EL (cell line): Measurements from ENCODE around the gene BTN3A1.

Source experiments
- DNase-seq: peaks from one replicate; pipeline ENCODE4 v3.0.0-alpha.2; 2016

The BTN3A1 gene

DNA sequence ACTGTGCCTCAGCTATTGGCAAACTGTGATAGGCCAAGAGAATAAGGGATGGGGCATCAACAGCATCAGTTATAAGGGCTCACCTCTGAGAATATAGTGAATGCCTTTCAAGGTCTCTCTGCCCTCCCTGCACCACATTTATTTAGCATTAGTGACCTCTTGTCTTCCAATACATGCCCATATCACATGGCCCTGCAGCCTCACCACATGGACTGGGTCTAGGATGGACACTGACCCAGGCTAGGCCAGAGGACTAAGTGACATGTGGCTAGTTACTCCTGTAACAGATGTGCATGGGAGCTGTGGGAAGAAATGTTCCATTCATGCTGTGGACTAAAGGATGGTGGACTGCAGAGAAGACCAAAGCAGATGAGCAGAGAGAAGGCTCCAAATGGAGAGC lies 22.3 kb upstream of the BTN3A1 start:
- DNase-seq = no peak

DNA sequence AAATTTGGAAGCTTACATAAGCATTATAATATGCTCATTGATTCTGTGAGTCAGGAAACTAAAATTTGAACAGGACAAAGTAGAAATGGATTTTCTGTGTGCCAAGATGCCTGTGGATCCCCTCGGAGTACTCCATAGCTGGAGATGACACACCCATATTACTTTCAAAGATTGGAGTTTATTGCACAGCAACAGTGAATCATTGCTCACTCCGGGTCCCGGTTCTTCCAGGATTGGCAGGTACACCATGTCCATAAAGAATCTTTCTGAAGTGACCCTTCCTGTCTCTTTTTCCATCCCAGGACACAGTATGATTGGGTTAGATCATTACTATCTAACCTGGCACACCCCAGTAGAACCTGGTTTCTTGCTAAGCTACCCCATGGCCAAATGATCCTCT lies 21.8 kb upstream of the BTN3A1 start:
- no peak for DNase-seq

GRCh38 chr6:26382121-26382520 lies 20.0 kb upstream of the BTN3A1 start:
- DNase-seq = no peak

DNA sequence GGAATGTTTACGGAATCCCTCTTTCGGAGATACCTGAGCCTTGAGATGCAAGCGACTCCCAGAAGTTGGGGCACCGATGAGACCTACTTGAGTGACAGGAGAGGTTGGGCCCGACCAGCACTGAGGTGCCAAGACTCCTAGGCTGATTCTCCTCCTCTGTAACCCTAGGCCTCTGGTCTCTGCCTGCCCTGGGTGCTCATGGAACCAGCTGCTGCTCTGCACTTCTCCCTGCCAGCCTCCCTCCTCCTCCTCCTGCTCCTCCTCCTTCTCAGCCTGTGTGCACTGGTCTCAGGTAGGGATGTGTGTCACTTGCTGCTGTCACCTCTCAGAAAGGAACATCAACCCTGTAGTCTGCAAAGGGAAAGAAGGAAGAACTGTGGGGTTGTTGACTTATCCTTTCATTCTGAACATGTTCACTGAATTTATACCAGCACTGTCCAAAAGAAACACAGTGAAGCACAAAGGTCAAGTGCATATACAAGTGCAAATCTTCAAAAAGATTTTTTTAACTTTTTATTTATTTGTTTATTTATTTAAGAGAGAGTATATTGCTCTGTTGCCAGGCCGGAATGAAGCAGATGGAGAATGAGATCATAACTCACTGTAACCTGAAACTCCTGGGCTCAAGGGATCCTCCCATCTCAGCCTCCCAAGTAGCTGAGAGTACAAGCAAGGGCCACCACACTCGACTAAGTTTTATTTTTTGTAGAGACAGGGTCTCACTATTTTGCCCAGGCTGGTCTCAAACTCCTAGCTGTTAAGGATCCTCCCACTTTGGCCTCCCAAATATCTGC lies 18.3 kb upstream of the BTN3A1 start:
- peak; percentile 69 for DNase-seq

DNA sequence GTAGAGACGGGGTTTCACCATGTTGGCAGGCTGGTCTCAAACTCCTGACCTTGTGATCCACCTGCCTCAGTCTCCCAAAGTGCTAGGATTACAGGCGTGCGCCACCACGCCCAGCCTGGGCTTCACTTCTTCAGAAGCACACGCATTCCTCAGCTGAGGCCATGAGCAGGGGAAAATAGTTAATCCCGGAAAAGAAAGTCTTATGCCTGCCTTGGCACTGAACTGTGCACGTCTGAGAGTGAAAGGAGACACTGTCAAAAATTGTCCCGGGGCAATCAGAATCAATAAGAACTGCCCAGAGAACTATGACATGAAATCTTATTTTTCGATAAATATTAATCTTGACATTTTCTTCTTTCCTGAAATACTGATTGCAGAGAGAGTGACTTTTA lies 16.3 kb upstream of the BTN3A1 start:
- DNase-seq = no peak

DNA sequence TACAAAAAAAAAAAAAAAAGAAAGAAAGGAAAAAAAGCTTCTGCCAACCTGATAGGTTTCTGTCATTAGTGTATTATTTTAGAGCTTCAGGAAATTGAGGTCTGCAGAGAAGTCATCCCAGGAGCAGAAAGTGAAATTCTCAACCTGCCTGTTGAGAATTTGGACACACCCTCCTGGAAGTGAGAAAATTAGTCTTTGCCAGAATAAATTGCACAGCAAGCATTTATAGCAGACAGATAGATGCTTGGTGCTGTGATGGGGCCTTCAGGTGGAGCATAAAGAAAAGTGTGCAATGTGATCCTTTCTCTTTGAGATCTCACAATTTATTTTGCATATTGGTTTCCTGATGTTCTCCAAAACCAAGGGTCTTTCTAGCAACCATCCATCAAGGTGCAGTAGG lies 14.5 kb upstream of the BTN3A1 start:
- no peak for DNase-seq

DNA sequence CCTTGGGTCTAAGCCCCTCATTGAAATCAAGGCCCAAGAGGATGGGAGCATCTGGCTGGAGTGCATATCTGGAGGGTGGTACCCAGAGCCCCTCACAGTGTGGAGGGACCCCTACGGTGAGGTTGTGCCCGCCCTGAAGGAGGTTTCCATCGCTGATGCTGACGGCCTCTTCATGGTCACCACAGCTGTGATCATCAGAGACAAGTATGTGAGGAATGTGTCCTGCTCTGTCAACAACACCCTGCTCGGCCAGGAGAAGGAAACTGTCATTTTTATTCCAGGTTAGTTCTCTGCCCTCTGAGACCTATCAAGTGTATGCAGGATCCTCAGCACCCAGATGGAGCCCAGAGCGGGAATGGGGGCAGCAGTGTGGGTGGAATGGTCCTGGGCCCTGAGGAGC lies 14.1 kb upstream of the BTN3A1 start:
- DNase-seq = peak; percentile 50

DNA sequence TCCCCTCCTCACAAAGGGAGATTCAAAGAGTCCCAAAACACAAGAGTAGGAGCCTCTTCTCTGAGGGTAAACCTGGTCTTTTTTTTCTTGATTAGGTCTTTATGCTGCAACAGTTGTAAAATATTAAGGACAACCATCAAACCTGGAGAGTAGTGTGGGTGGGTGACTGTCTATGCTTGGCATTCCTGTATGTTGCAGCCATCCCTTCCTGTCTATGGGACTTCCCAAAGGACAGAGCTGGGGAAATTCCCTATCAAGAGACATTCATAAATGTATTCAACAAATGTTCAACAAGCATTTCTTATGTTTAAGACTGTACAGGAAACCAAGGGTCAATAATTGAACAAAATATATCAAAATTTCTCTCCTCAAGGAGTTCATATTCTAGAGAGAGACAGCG lies 13.6 kb upstream of the BTN3A1 start:
- DNase-seq = peak; percentile 58

DNA sequence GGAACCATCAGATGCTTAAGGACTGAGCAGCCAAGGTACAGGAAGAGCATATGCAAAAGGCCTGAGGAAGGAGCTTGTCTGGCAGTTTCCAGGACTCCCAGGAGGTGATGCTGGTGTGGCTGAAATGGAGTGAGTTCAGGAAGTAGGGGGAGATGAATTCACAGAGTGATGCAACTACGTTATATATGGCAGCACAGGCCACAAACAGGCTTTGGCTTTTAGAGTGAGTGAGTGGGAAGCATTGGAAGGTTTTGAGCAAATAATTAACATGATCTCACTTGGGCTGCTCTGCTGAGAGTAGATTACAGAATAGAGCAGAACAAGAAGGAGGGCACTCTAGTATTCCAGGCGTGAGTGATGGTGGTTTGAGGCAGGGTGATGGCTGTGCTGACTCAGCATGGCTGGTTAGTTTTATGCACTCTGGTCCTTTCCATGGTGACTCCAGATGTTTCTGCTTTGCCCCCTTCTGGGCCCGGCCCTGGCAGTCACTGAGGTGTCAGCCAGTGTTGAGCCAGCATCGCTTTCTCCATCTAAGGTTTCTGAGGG lies 12.7 kb upstream of the BTN3A1 start:
- peak; percentile 28 for DNase-seq

GRCh38 chr6:26390531-26390930 lies 11.5 kb upstream of the BTN3A1 start:
- DNase-seq = no peak

- no peak for DNase-seq
Observed at GRCh38 chr6:26392932-26393636, 9.0 kb upstream of the BTN3A1 start.

DNA sequence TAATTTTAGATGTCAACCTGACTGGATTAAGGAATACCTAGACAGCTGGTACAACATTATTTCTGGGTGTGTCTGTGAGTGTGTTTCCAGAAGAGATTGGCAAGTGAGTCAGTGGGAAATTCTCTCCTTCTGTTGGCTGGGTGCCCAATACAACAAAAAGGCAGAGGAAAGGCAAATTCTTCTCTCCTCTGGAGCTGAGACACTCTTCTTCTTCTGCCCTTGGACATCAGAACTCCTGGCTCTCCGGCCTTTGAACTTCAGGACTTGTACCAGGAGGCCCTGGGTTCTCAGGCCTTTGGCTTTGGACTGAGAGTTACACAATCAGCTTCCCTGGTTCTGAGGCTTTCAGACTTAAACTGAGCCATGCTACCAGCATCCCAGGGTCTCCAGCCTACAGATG lies 7.8 kb upstream of the BTN3A1 start:
- peak; percentile 86 for DNase-seq

GRCh38 chr6:26398555-26398954 lies 3.5 kb upstream of the BTN3A1 start:
- DNase-seq = no peak

DNA sequence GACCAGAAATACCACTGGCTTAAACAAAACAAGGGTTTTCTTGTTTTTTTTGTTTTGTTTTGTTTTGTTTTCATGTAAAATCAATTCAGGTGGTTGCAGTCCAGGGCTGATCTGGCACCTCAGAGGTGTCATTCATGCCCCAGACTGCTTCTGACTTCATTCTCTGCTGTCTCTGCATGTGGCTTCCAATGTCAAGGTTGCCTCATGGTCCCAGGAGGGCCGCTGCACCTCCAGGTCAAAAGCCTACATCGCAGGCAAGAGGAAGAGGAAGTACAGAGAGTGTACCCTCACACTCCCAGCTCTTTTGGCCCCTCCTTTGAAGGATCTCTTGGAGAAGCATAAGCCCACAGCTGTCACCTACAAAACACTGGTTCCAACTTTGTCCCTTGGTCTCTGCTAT lies 1.4 kb upstream of the BTN3A1 start:
- no peak for DNase-seq

DNA sequence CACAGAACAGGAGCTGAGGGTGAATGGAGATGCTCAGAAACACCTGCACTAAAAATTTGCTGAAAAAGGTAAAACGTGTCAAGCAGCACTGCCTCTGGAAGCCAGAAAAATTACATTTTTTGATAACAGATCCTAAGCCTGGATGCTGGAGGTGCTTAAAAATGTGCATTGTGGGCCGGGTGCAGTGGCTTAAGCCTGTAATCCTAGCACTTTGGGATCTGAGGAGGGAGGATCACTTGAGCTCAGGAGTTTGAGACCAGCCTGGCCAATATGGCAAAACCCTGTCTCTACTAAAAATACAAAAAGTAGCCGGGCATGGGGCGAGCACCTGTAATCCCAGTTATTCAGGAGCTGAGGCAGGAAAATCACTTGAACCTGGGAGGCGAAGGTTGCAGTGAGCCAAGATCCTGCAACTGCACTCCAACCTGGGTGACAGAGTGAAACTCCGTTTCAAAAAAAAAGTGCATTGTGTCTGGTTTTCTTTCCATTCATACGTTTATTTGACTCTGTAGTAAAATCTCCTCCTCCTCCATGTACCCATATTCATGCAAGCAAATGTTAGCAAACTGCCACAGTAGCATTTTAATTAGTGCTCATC lies 587 bp upstream of the BTN3A1 start:
- no peak for DNase-seq

GRCh38 chr6:26403893-26404292 lies 1.8 kb downstream of the BTN3A1 start:
- DNase-seq = no peak

DNA sequence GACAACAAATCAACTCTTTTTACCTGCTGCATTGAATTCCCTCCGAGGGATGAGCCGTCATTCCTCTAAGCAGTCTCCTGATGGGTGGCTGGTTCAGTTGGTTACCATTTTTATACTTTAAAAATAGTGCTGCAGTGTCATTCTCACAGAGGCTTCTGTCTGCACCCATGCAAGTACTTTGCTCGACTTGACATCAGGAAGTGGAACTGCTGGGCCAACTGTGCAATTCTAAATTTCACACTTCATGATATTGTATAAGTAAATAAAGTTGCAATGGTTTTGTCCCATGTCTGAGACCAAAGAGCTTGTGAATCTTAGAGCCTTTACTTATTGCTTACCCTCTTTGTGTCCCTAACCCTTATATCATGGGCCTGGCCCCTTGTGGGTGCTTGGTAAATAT lies 2.5 kb downstream of the BTN3A1 start:
- no peak for DNase-seq

DNA sequence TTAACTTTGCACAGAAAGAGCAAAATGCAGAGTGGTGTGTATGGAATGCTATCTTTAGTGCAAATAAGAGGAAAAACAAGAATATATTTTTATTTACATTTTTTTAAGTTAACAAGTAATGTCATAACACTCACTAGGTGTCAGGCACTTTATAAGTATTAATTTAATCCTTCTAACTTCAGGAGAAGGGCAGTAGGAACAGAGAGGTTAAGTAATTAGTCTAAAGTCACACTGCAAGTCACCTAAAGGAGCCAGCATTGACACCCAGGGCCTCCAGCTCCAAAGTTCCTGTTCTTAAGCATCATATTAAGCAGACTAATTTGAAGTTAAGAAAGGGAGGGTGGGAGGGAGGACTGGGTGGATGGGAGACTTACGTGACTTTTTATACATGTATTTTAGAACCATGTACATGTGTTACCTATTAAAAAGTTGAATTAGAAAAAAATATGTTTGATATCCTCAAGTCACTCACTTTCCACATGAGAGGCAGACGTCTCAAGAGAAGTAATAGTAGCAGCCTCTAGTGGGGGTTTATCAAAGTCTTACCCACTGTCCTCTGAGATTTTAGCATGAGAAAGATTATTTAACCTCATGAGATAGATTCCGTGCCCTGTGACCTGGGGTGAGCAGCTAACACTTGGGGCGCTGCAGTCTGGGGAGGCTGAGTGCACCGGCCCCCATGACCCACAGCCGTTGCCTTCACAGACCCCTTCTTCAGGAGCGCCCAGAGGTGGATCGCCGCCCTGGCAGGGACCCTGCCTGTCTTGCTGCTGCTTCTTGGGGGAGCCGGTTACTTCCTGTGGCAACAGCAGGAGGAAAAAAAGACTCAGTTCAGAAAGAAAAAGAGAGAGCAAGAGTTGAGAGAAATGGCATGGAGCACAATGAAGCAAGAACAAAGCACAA lies 7.0 kb downstream of the BTN3A1 start:
- DNase-seq = no peak

GRCh38 chr6:26411751-26412150 lies 9.7 kb downstream of the BTN3A1 start:
- peak; percentile 56 for DNase-seq

- DNase-seq = peak; percentile 31
Observed at GRCh38 chr6:26412228-26412627, 10.2 kb downstream of the BTN3A1 start.

DNA sequence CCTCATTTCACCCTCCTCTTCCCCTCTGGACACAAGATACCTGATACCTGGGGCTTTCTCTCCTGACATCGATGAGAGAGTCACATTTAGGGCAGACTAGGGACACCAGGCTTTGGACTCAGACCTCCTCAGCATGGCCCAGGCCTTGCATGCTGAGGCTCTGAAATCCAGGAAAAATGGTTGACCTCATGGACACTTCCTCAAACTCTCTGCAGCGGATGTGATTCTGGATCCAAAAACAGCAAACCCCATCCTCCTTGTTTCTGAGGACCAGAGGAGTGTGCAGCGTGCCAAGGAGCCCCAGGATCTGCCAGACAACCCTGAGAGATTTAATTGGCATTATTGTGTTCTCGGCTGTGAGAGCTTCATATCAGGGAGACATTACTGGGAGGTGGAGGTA lies 10.9 kb downstream of the BTN3A1 start:
- DNase-seq = no peak

DNA sequence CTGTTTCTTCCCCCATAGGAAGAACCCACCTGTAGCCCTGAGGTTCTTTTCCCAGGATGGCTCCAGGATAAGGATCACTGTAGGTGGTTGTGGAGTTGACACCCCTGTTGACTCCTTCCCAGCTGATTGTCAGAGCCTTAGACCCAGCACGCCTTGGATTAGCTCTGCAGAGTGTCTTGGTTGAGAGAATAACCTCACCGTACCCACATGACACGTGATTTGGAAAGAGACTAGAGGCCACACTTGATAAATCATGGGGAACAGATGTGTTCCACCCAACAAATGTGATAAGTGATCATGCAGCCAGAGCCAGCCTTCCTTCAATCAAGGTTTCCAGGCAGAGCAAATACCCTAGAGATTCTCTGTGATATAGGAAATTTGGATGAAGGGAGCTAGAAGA lies 12.2 kb downstream of the BTN3A1 start:
- DNase-seq = no peak
